Kidney epithelial cell (primary cell): ENCODE data around the gene DTHD1. TPM values are rescaled to one million over a fixed set of nuclear protein-coding genes. Genes with fewer than 3 reads are reported as not detected.

Experiments used
- DNase-seq: peaks from one replicate; pipeline ENCODE4 v3.0.0-alpha.2; 2010; ENCODE audit warnings: low read depth
- H3K27me3 ChIP-seq: 2 replicates; pipeline ENCODE4 v1.6.0; 2011; ENCODE audit warnings: low read length; ENCODE audit not compliant: control insufficient read depth, insufficient read depth
- H3K36me3 ChIP-seq: 2 replicates; pipeline ENCODE4 v1.5.1; 2011; ENCODE audit warnings: low read length; ENCODE audit not compliant: control insufficient read depth, insufficient read depth
- H3K4me3 ChIP-seq: 2 replicates; pipeline ENCODE4 v1.5.1; 2011; ENCODE audit warnings: low read depth, mild to moderate bottlenecking, control low read depth, low read length
- total RNA-seq: library from RNA; depleted of rRNA; stranded (reverse); fragments of >200 nt; gene quantifications from 2 replicates; pipeline ENCODE4 v1.2.3, GENCODE V29; 2015
- TF ChIP-seq, protein P1 (sequence below): IDR thresholded peaks from 2 replicates; pipeline ENCODE4 v1.5.1; 2011; ENCODE audit warnings: mild to moderate bottlenecking, moderate library complexity, low read length, control low read depth, inconsistent platforms; ENCODE audit not compliant: insufficient read depth, poor library complexity, severe bottlenecking

Gene DTHD1
- total RNA-seq, 1 donor from 2014 or later: not detected

- Histone ChIP-seq H3K27me3 (no peaks in the 10 kb centered on the region), H3K36me3 (peaks cover 1% of the 10 kb centered on the region), H3K4me3 (peak overlapping the region; percentile 14)
- TF ChIP-seq, protein P1, sequence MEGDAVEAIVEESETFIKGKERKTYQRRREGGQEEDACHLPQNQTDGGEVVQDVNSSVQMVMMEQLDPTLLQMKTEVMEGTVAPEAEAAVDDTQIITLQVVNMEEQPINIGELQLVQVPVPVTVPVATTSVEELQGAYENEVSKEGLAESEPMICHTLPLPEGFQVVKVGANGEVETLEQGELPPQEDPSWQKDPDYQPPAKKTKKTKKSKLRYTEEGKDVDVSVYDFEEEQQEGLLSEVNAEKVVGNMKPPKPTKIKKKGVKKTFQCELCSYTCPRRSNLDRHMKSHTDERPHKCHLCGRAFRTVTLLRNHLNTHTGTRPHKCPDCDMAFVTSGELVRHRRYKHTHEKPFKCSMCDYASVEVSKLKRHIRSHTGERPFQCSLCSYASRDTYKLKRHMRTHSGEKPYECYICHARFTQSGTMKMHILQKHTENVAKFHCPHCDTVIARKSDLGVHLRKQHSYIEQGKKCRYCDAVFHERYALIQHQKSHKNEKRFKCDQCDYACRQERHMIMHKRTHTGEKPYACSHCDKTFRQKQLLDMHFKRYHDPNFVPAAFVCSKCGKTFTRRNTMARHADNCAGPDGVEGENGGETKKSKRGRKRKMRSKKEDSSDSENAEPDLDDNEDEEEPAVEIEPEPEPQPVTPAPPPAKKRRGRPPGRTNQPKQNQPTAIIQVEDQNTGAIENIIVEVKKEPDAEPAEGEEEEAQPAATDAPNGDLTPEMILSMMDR: no peak
- no peak for DNase-seq
Observed at GRCh38 chr4:36241771-36242170, 39.6 kb upstream of the DTHD1 start.

GRCh38 chr4:36242629-36243354 lies 38.6 kb upstream of the DTHD1 start:
- Histone ChIP-seq H3K4me3 (peak overlapping the region; percentile 96), H3K27me3 (no peaks in the 10 kb centered on the region), H3K36me3 (no peaks in the 10 kb centered on the region)
- TF ChIP-seq, protein P1: no peak
- no peak for DNase-seq

- Histone ChIP-seq H3K4me3 (peak overlapping the region; percentile 96), H3K27me3 (no peaks in the 10 kb centered on the region), H3K36me3 (no peaks in the 10 kb centered on the region)
- no peak for DNase-seq
- TF ChIP-seq, protein P1: no peak
Observed at GRCh38 chr4:36243355-36244256, 37.8 kb upstream of the DTHD1 start.

- H3K4me3 ChIP-seq: peak within 1 kb of the TSS; percentile 96
- no peaks in the 10 kb centered on the region for H3K36me3 ChIP-seq
- DNase-seq: no peak
- TF ChIP-seq, protein P1: no peak
- H3K27me3 ChIP-seq: no peaks in the 10 kb centered on the region
Observed at GRCh38 chr4:36244257-36245082, 36.9 kb upstream of the DTHD1 start, which contains the start of gene ARAP2. Gene ARAP2, minus strand, starts transcription at chr4:36244514. Its CDS starts 15,028 bp downstream, at chr4:36229486.

- DNase-seq: no peak
- no peak overlapping the region for H3K4me3 ChIP-seq
- TF ChIP-seq, protein P1: no peak
- H3K27me3 ChIP-seq: no peaks in the 10 kb centered on the region
- no peaks in the 10 kb centered on the region for H3K36me3 ChIP-seq
Observed at GRCh38 chr4:36249610-36250009, 31.8 kb upstream of the DTHD1 start.
